K562 (cell line): ENCODE measurements around the gene IRAK4. TPM values are rescaled to one million over a fixed set of nuclear protein-coding genes. Genes with fewer than 3 reads are reported as not detected.

Experiments used
- BMI1 ChIP-seq: fragments of 150-350 bp; IDR thresholded peaks from 2 replicates; pipeline ENCODE4 v1.6.1; 2014; ENCODE audit warnings: low read length
- BRD4 ChIP-seq: fragments of 200-600 bp; sonication (generic); IDR thresholded peaks from 2 replicates; pipeline ENCODE4 v1.6.1; 2017; ENCODE audit warnings: inconsistent platforms
- BRD9 ChIP-seq: fragments of 450-650 bp; IDR thresholded peaks from 2 replicates; pipeline ENCODE4 v1.6.1; 2018; ENCODE audit warnings: low read depth; ENCODE audit not compliant: partially characterized antibody
- BRF1 ChIP-seq: IDR thresholded peaks from 3 replicates; pipeline ENCODE4 v1.6.1; 2011; ENCODE audit warnings: borderline replicate concordance, mild to moderate bottlenecking; ENCODE audit not compliant: insufficient read length; ENCODE audit errors: extremely low read depth
- GTF2E2 ChIP-seq: fragments of 200-800 bp; sonication (Bioruptor generic); IDR thresholded peaks from 2 replicates; pipeline ENCODE4 v1.6.1; 2016; ENCODE audit warnings: missing genetic modification characterization, missing compliant biosample characterization
- KAT7 ChIP-seq: sonication (generic); formaldehyde crosslinking; IDR thresholded peaks from 2 replicates; pipeline ENCODE4 v1.8.0; 2022; ENCODE audit warnings: missing genetic modification reagents, mild to moderate bottlenecking, borderline replicate concordance
- KLF10 ChIP-seq: fragments of 250-450 bp; sonication (Bioruptor Pico); IDR thresholded peaks from 2 replicates; pipeline ENCODE4 v1.6.1; 2021; ENCODE audit warnings: matching md5 sums
- KLF16 ChIP-seq: IDR thresholded peaks from 2 replicates; pipeline ENCODE4 v1.6.1; 2016; ENCODE audit warnings: antibody characterized with exemption
- NEUROD1 ChIP-seq: fragments of 150-350 bp; IDR thresholded peaks from 2 replicates; pipeline ENCODE4 v1.6.1; 2014; ENCODE audit warnings: borderline replicate concordance, low read length, low read depth; ENCODE audit not compliant: partially characterized antibody
- POLR2AphosphoS5 ChIP-seq: IDR thresholded peaks from 2 replicates; pipeline ENCODE4 v1.6.1; 2011; ENCODE audit warnings: mild to moderate bottlenecking, low read depth, low read length, moderate library complexity; ENCODE audit not compliant: control insufficient read depth, insufficient read depth
- PRDM10 ChIP-seq: fragments of 450-650 bp; IDR thresholded peaks from 2 replicates; pipeline ENCODE4 v1.6.1; 2018; ENCODE audit not compliant: partially characterized antibody
- PRMT5 ChIP-seq: sonication (generic); formaldehyde crosslinking; IDR thresholded peaks from 2 replicates; pipeline ENCODE4 v1.5.0; 2020; ENCODE audit warnings: missing genetic modification reagents
- PTBP1 ChIP-seq: fragments of 200-400 bp; formaldehyde crosslinking; IDR thresholded peaks from 2 replicates; pipeline ENCODE4 v1.6.1; 2017; ENCODE audit warnings: low read depth, low read length
- RB1 ChIP-seq: fragments of 450-650 bp; IDR thresholded peaks from 2 replicates; pipeline ENCODE4 v1.6.1; 2017; ENCODE audit warnings: low read depth, mild to moderate bottlenecking
- SIN3A ChIP-seq, 2 experiments: fragments of 150-350 bp in 1 of 2; IDR thresholded peaks; 2 replicates each; pipeline ENCODE4 v1.6.1; 2011 to 2016; ENCODE audit warnings: borderline replicate concordance in 2 of 2, low read depth in 2 of 2, low read length in 2 of 2, mild to moderate bottlenecking in 2 of 2, moderate library complexity in 2 of 2; ENCODE audit not compliant: control insufficient read depth in 1 of 2
- SMAD4 ChIP-seq: fragments of 250-450 bp; sonication (Bioruptor Pico); conservative IDR thresholded peaks from 2 replicates; pipeline ENCODE4 v1.8.0; 2021; ENCODE audit warnings: inconsistent platforms, mild to moderate bottlenecking, moderate library complexity
- SMARCA5 ChIP-seq: fragments of 450-650 bp; IDR thresholded peaks from 2 replicates; pipeline ENCODE4 v1.6.1; 2016
- TBP ChIP-seq: optimal IDR thresholded peaks from 2 replicates; pipeline ENCODE3; 2011; ENCODE audit warnings: low read depth, low read length, improper control_type of control experiment
- ZNF165 ChIP-seq: fragments of 250-450 bp; sonication (Bioruptor Pico); IDR thresholded peaks from 2 replicates; pipeline ENCODE4 v1.4.0; 2020; ENCODE audit warnings: borderline replicate concordance
- ZNF184 ChIP-seq: sonication (generic); formaldehyde crosslinking; IDR thresholded peaks from 2 replicates; pipeline ENCODE4 v1.5.0; 2020; ENCODE audit warnings: missing genetic modification reagents
- ZNF384 ChIP-seq: IDR thresholded peaks from 2 replicates; pipeline ENCODE4 v1.6.1; 2012; ENCODE audit warnings: low read depth, low read length, improper control_type of control experiment
- ZNF77 ChIP-seq: fragments of 250-450 bp; sonication (Bioruptor Pico); IDR thresholded peaks from 2 replicates; pipeline ENCODE4 v1.5.0; 2020
- polyA plus RNA-seq, 8 experiments: library from polyadenylated mRNA; depleted of rRNA in 4 of 8; stranded (reverse) in 5 of 8; unstranded in 3 of 8; fragments of >200 nt; fragmentation: Nextera tagmentation in 2 of 8; fragmentation: Illumina TruSeq in 1 of 8; extraction: Ambion mirVana in 2 of 8; extraction: Trizol in 1 of 8; gene quantifications; 2 replicates each; pipeline versions ENCODE4 v1.2.1 to v1.2.3, GENCODE V29; 2011 to 2014; ENCODE audit warnings: inconsistent platforms in 1 of 8, missing spikeins in 1 of 8
- total RNA-seq, 7 experiments: library from RNA; depleted of rRNA in 6 of 7; stranded (reverse); fragments of >200 nt in 6 of 7; fragmentation: Illumina TruSeq in 2 of 7; extraction: Trizol in 2 of 7; gene quantifications; 2 replicates each; pipeline versions ENCODE4 v1.2.1 to v1.2.3, GENCODE V29; 2011 to 2021; ENCODE audit warnings: low replicate concordance in 1 of 7
- TF ChIP-seq, protein P1 (sequence below): fragments of 450-650 bp; IDR thresholded peaks from 2 replicates; pipeline ENCODE4 v1.6.1; 2016; ENCODE audit warnings: borderline replicate concordance
- TF ChIP-seq, protein P2 (sequence below): fragments of 250-450 bp; sonication (Bioruptor Pico); IDR thresholded peaks from 2 replicates; pipeline ENCODE4 v1.8.0; 2021; ENCODE audit warnings: moderate library complexity, mild to moderate bottlenecking, inconsistent platforms

Gene IRAK4
- total and polyA plus RNA-seq, 9 of the 15 experiments (the other 6 are each of a cell fraction or from before 2014, with no cell fraction given): 10.8 to 34.5 (median 16.0) TPM

DNA sequence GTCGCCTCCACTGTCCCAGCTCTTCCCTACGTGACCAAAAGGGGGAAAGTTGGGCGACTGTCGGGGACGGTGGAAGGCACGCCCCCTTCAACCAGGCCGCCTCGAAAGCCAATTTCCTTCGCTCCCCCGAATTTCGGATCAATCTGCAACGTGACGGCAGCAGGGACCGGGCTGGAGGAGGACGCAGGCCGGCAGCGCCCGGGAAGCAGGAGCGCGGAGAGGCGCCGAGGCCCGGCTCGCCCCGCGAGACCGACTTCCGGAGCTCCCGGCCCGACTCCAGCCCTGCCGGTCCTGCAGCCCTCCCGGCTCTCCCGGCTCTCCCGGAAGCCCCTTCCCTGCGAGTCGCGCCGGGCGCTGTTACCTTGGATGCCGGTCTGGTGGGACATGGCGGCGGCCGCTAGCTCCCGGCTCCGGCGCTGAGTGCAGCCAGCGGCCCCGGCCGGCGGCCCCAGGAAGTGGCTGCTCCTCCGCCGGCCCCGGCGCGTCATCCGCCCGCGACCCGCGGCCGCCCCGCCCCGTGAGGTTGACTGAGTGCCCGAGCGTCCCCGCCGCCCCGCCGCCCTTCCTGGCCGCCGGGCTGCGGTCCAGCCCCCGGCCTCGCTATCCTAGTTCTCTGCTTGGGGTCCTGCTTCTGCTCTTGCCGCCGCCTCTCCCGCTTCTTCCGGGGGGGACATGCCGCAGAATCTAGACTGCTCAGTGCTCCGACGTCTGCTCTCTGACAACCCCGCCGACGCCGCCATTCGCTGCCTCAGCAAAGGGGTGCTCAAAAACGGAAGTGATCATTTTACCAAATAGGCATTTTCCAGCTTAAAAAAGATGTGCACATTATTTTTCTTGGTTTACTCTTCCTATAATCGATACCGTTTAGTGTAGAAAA, 47.3 kb downstream of the IRAK4 start, which contains the start of gene TWF1 (continued):
- no peak for TF ChIP-seq SMARCA5
- peak; percentile 62; the same call in 1 of the 2 replicates for TF ChIP-seq SMAD4 (CRISPR knock-in tag)
- TF ChIP-seq BRD9: no peak
- TF ChIP-seq KAT7 (CRISPR knock-in tag): no peak
- TF ChIP-seq, protein P1, sequence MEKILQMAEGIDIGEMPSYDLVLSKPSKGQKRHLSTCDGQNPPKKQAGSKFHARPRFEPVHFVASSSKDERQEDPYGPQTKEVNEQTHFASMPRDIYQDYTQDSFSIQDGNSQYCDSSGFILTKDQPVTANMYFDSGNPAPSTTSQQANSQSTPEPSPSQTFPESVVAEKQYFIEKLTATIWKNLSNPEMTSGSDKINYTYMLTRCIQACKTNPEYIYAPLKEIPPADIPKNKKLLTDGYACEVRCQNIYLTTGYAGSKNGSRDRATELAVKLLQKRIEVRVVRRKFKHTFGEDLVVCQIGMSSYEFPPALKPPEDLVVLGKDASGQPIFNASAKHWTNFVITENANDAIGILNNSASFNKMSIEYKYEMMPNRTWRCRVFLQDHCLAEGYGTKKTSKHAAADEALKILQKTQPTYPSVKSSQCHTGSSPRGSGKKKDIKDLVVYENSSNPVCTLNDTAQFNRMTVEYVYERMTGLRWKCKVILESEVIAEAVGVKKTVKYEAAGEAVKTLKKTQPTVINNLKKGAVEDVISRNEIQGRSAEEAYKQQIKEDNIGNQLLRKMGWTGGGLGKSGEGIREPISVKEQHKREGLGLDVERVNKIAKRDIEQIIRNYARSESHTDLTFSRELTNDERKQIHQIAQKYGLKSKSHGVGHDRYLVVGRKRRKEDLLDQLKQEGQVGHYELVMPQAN: peak; percentile 57
- no peak for TF ChIP-seq ZNF184 (CRISPR knock-in tag)
- TF ChIP-seq PRMT5 (CRISPR knock-in tag): no peak
- peak; percentile 81 for TF ChIP-seq GTF2E2 (tag)
- TF ChIP-seq ZNF77: no peak
- TF ChIP-seq, protein P2, sequence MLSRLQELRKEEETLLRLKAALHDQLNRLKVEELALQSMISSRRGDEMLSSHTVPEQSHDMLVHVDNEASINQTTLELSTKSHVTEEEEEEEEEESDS (CRISPR knock-in tag): no peak
- 0 out of 2 replicates have a peak, but pooled peaks have one; percentile 40 for TF ChIP-seq BRD4
- no peak for TF ChIP-seq ZNF384
- TF ChIP-seq NEUROD1: peak; percentile 18
- TF ChIP-seq SIN3A (IDR thresholded peaks at IDR 0.05; ENCODE audit: borderline replicate concordance in 2 of 2, control insufficient read depth in 1 of 2, low read depth in 2 of 2, low read length in 2 of 2): peak; percentile 50 to 70; a peak in 1 of 4 replicates
- no peak for TF ChIP-seq KLF16
- peak; percentile 78; the same call in 1 of the 2 replicates for TF ChIP-seq RB1
- TF ChIP-seq PTBP1: no peak
- TF ChIP-seq TBP: peak; percentile 64
- peak; percentile 88 for TF ChIP-seq POLR2AphosphoS5
- no peak for TF ChIP-seq KLF10 (CRISPR knock-in tag)
- no peak for TF ChIP-seq BMI1
- TF ChIP-seq BRF1: no peak
- TF ChIP-seq PRDM10: peak; percentile 95
- TF ChIP-seq ZNF165 (CRISPR knock-in tag): no peak
